Panc1 (cell line): ENCODE data around the gene NTM. TPM values are rescaled to one million over a fixed set of nuclear protein-coding genes. Genes with fewer than 3 reads are reported as not detected.

Source experiments
- ATAC-seq: fragments of 200-7000 bp; cut with Tn5 transposase; 2 replicates; pipeline ENCODE4 v1.9.1; 2020; ENCODE audit warnings: mild to moderate bottlenecking, moderate library complexity
- BruUV-seq: library from RNA; stranded (reverse); fragments of 400-500 nt; replicated peaks from 2 replicates; lab custom pipeline; 2021; lab: Mats Ljungman, UMichigan
- CTCF ChIA-PET: fragments of 300-600 bp; sonication (Branson Sonifier 250); formaldehyde crosslinking; loops from one replicate; lab custom pipeline; 2022; ENCODE audit warnings: antibody characterized with exemption; lab: Charles Lee
- POLR2A ChIA-PET: fragments of 300-600 bp; sonication (Branson Sonifier 250); formaldehyde crosslinking; loops from one replicate; lab custom pipeline; 2022; ENCODE audit warnings: antibody characterized with exemption; lab: Charles Lee
- DNase-seq: peaks from one replicate; pipeline ENCODE4 v3.0.0-alpha.2; 2010; ENCODE audit warnings: low read depth, low spot score
- H3K27ac ChIP-seq: 2 replicates; pipeline ENCODE4 v1.5.1; 2011; ENCODE audit warnings: mild to moderate bottlenecking, low read length, inconsistent platforms
- H3K27me3 ChIP-seq: fragments of 200-500 bp; sonication (Bioruptor generic); 2 replicates; pipeline ENCODE4 v1.6.0; 2014; ENCODE audit warnings: low read length, inconsistent platforms; ENCODE audit not compliant: control insufficient read depth, insufficient read depth
- H3K36me3 ChIP-seq: fragments of 200-500 bp; sonication (Bioruptor generic); 2 replicates; pipeline ENCODE4 v1.5.1; 2014; ENCODE audit warnings: inconsistent platforms, mild to moderate bottlenecking, low read length, moderate library complexity; ENCODE audit not compliant: control insufficient read depth, insufficient read depth
- H3K4me1 ChIP-seq: 2 replicates; pipeline ENCODE4 v1.5.1; 2011; ENCODE audit warnings: inconsistent platforms, mild to moderate bottlenecking, low read length, moderate library complexity; ENCODE audit not compliant: control insufficient read depth, insufficient read depth
- H3K4me3 ChIP-seq, 2 experiments: 2 replicates each; pipeline ENCODE4 v1.5.1; 2011 to 2012; ENCODE audit warnings: low read depth in 2 of 2, low read length in 2 of 2, mild to moderate bottlenecking in 2 of 2, inconsistent platforms in 1 of 2, moderate library complexity in 1 of 2
- H3K9me3 ChIP-seq: fragments of 200-500 bp; sonication (Bioruptor generic); 2 replicates; pipeline ENCODE4 v1.5.1; 2014; ENCODE audit warnings: low read depth, mild to moderate bottlenecking, inconsistent platforms, low read length, moderate library complexity; ENCODE audit not compliant: control insufficient read depth, insufficient read depth
- CTCF ChIP-seq: fragments of 450-650 bp; IDR thresholded peaks from 2 replicates; pipeline ENCODE4 v1.5.1; 2017; ENCODE audit warnings: mild to moderate bottlenecking
- POLR2AphosphoS5 ChIP-seq: IDR thresholded peaks from 2 replicates; pipeline ENCODE4 v1.6.1; 2012; ENCODE audit warnings: mild to moderate bottlenecking, low read depth, low read length, moderate library complexity
- REST ChIP-seq, 2 experiments: IDR thresholded peaks; 2 replicates each; pipeline ENCODE4 v1.6.1; 2011 to 2012; ENCODE audit warnings: low read depth in 2 of 2, control low read depth in 1 of 2, low read length in 1 of 2, mild to moderate bottlenecking in 1 of 2, moderate library complexity in 1 of 2; ENCODE audit not compliant: insufficient read depth in 1 of 2
- SIN3A ChIP-seq: IDR thresholded peaks from 2 replicates; pipeline ENCODE4 v1.6.1; 2012; ENCODE audit warnings: low read depth, mild to moderate bottlenecking, low read length, moderate library complexity, borderline replicate concordance; ENCODE audit not compliant: insufficient read depth
- TCF7L2 ChIP-seq: IDR thresholded peaks from 2 replicates; pipeline ENCODE4 v1.6.1; 2011; ENCODE audit warnings: mild to moderate bottlenecking, low read depth, low read length, inconsistent platforms
- in situ Hi-C: cut with HindIII; loops from 2 replicates; pipeline ENCODE4 v1.10.0; 2016; ENCODE audit warnings: low sequenced_read_pairs, low pct_unique_long_range_greater_than_20kb
- intact Hi-C: fragments of 100-400 bp; cut with micrococcal nuclease; formaldehyde crosslinking; loops from one replicate; pipeline ENCODE4 v1.10.0; 2022; ENCODE audit not compliant: unreplicated experiment
- total RNA-seq: library from RNA; stranded (reverse); gene quantifications from one replicate; pipeline ENCODE4 v1.2.1, GENCODE V29; 2021; ENCODE audit not compliant: unreplicated experiment

NTM gene
- total RNA-seq, 1 experiment from 2014 or later, result 0.10 TPM

GRCh38 chr11:131750152-131750551 lies 379.7 kb downstream of the NTM start:
- ChIA-PET POLR2A (no interaction called here), CTCF (no interaction called here)
- intact Hi-C loops, result no loop called here
- Histone ChIP-seq H3K27me3 (0 out of 2 replicates have a peak, but pooled peaks cover 3% of the 10 kb centered on the region), H3K36me3 (no peaks in the 10 kb centered on the region), H3K4me3 (no peak overlapping the region), H3K27ac (no peak overlapping the region), H3K9me3 (no peaks in the 10 kb centered on the region), H3K4me1 (no peaks in the 10 kb centered on the region)
- no peak for TF ChIP-seq POLR2AphosphoS5
- no peak for TF ChIP-seq CTCF
- no peak for TF ChIP-seq TCF7L2
- no peak for TF ChIP-seq REST (IDR thresholded peaks at IDR 0.05; ENCODE audit: insufficient read depth in 1 of 2, low read depth in 2 of 2, low read length in 1 of 2)
- TF ChIP-seq SIN3A, result no peak
- ATAC-seq (no peak), DNase-seq (no peak)
- in situ Hi-C loops, result no loop called here
- no TSS peak for BruUV-seq

GRCh38 chr11:131750692-131751091 lies 380.3 kb downstream of the NTM start:
- no peaks in the 10 kb centered on the region for H3K4me1 ChIP-seq
- POLR2A ChIA-PET, result no interaction called here
- CTCF ChIA-PET, result no interaction called here
- no peak for TF ChIP-seq CTCF
- TF ChIP-seq REST (IDR thresholded peaks at IDR 0.05; ENCODE audit: insufficient read depth in 1 of 2, low read depth in 2 of 2, low read length in 1 of 2), result no peak
- no peak for TF ChIP-seq TCF7L2
- TF ChIP-seq POLR2AphosphoS5, result no peak
- TF ChIP-seq SIN3A, result no peak
- H3K36me3 ChIP-seq, result no peaks in the 10 kb centered on the region
- 0 out of 2 replicates have a peak, but pooled peaks cover 3% of the 10 kb centered on the region for H3K27me3 ChIP-seq
- ATAC-seq, result no peak
- DNase-seq, result no peak
- intact Hi-C loops, result no loop called here
- in situ Hi-C loops, result no loop called here
- no TSS peak for BruUV-seq
- H3K4me3 ChIP-seq, result no peak overlapping the region
- no peaks in the 10 kb centered on the region for H3K9me3 ChIP-seq
- no peak overlapping the region for H3K27ac ChIP-seq
